Liver (tissue), 10 donors: ENCODE data around the gene SLC45A1. TPM values are rescaled to one million over a fixed set of nuclear protein-coding genes. Genes with fewer than 3 reads are reported as not detected.

Experiments used
- DNase-seq: peaks from one replicate; pipeline ENCODE4 v3.0.0-alpha.2; 2017; ENCODE audit warnings: low spot score
- H3K27ac ChIP-seq, 2 donors: one replicate each; pipeline ENCODE4 v1.7.0; 2013; ENCODE audit warnings: inconsistent platforms in 2 of 2, low read length in 2 of 2, control low read depth in 1 of 2, low read depth in 1 of 2, mild to moderate bottlenecking in 1 of 2
- H3K27me3 ChIP-seq, 4 donors: one replicate each; pipeline versions ENCODE4 v1.6.1 to v1.7.0; 2013; ENCODE audit warnings: low read length in 3 of 4, inconsistent platforms in 1 of 4, mild to moderate bottlenecking in 1 of 4, moderate library complexity in 1 of 4; ENCODE audit not compliant: control insufficient read depth in 4 of 4, insufficient read depth in 4 of 4
- H3K36me3 ChIP-seq, 4 donors: one replicate each; pipeline versions ENCODE4 v1.6.1 to v1.7.0; 2013; ENCODE audit warnings: low read length in 3 of 4, mild to moderate bottlenecking in 3 of 4, low read depth in 1 of 4, moderate library complexity in 1 of 4; ENCODE audit not compliant: control insufficient read depth in 4 of 4, insufficient read depth in 3 of 4
- H3K4me1 ChIP-seq, 4 donors: one replicate each; pipeline versions ENCODE4 v1.6.1 to v1.7.0; 2013; ENCODE audit warnings: low read length in 3 of 4, mild to moderate bottlenecking in 3 of 4, moderate library complexity in 1 of 4; ENCODE audit not compliant: control insufficient read depth in 4 of 4, insufficient read depth in 4 of 4
- H3K4me3 ChIP-seq, 3 donors: one replicate each; pipeline versions ENCODE4 v1.6.1 to v1.7.0; 2013; ENCODE audit warnings: low read length in 3 of 3, control low read depth in 1 of 3, low read depth in 1 of 3, mild to moderate bottlenecking in 1 of 3
- H3K9ac ChIP-seq, 2 donors: one replicate each; pipeline ENCODE4 v1.7.0; 2013; ENCODE audit warnings: low read length in 2 of 2, mild to moderate bottlenecking in 2 of 2, moderate library complexity in 2 of 2, control low read depth in 1 of 2, low read depth in 1 of 2
- H3K9me3 ChIP-seq, 4 donors: one replicate each; pipeline versions ENCODE4 v1.6.1 to v1.7.0; 2013; ENCODE audit warnings: low read length in 3 of 4; ENCODE audit not compliant: control insufficient read depth in 4 of 4
- ATF3 ChIP-seq: IDR thresholded peaks from 2 replicates; pipeline ENCODE4 v1.6.1; 2016; ENCODE audit warnings: antibody characterized with exemption
- CTCF ChIP-seq: fragments of 150-350 bp; IDR thresholded peaks from 2 replicates; pipeline ENCODE4 v1.5.1; 2017; ENCODE audit warnings: improper control_type of control experiment, low read depth, low read length; ENCODE audit not compliant: missing input control
- EGR1 ChIP-seq, 2 donors: IDR thresholded peaks; 2 replicates each; pipeline ENCODE4 v1.6.1; 2016 to 2018; ENCODE audit warnings: antibody characterized with exemption in 2 of 2, low read depth in 2 of 2
- FOXA1 ChIP-seq: IDR thresholded peaks from 2 replicates; pipeline ENCODE4 v1.6.1; 2016; ENCODE audit warnings: antibody characterized with exemption
- FOXA2 ChIP-seq: IDR thresholded peaks from 2 replicates; pipeline ENCODE4 v1.6.1; 2016; ENCODE audit warnings: antibody characterized with exemption
- GABPA ChIP-seq, 2 donors: IDR thresholded peaks in 1 of 2; conservative IDR thresholded peaks in 1 of 2; 2 replicates each; pipeline ENCODE4 v1.6.1; 2016; ENCODE audit warnings: antibody characterized with exemption in 2 of 2, mild to moderate bottlenecking in 1 of 2, moderate library complexity in 1 of 2
- HNF4A ChIP-seq, 2 donors: conservative IDR thresholded peaks; 2 replicates each; pipeline ENCODE4 v1.6.1; 2016; ENCODE audit warnings: antibody characterized with exemption in 2 of 2, mild to moderate bottlenecking in 2 of 2
- HNF4G ChIP-seq: IDR thresholded peaks from 2 replicates; pipeline ENCODE4 v1.6.1; 2016; ENCODE audit warnings: antibody characterized with exemption
- JUND ChIP-seq, 2 donors: IDR thresholded peaks; 2 replicates each; pipeline ENCODE4 v1.6.1; 2016; ENCODE audit warnings: antibody characterized with exemption in 2 of 2
- MAX ChIP-seq: IDR thresholded peaks from 2 replicates; pipeline ENCODE4 v1.6.1; 2016; ENCODE audit warnings: antibody characterized with exemption
- NR2F2 ChIP-seq: IDR thresholded peaks from 2 replicates; pipeline ENCODE4 v1.6.1; 2016; ENCODE audit warnings: antibody characterized with exemption
- RAD21 ChIP-seq, 2 donors: IDR thresholded peaks; 2 replicates each; pipeline ENCODE4 v1.6.1; 2016; ENCODE audit warnings: antibody characterized with exemption in 2 of 2, mild to moderate bottlenecking in 2 of 2
- REST ChIP-seq: IDR thresholded peaks from 2 replicates; pipeline ENCODE4 v1.6.1; 2016; ENCODE audit warnings: antibody characterized with exemption, mild to moderate bottlenecking
- RXRA ChIP-seq, 2 donors: IDR thresholded peaks; 2 replicates each; pipeline ENCODE4 v1.6.1; 2017 to 2018; ENCODE audit warnings: antibody characterized with exemption in 2 of 2, mild to moderate bottlenecking in 1 of 2
- SP1 ChIP-seq: IDR thresholded peaks from 2 replicates; pipeline ENCODE4 v1.6.1; 2018; ENCODE audit warnings: antibody characterized with exemption, mild to moderate bottlenecking
- TAF1 ChIP-seq: conservative IDR thresholded peaks from 2 replicates; pipeline ENCODE4 v1.6.1; 2016; ENCODE audit warnings: antibody characterized with exemption, mild to moderate bottlenecking
- YY1 ChIP-seq: IDR thresholded peaks from 2 replicates; pipeline ENCODE4 v1.6.1; 2016; ENCODE audit warnings: antibody characterized with exemption, mild to moderate bottlenecking
- ZBTB33 ChIP-seq: IDR thresholded peaks from 2 replicates; pipeline ENCODE4 v1.6.1; 2016; ENCODE audit warnings: antibody characterized with exemption
- WGBS: extraction: QIAGEN DNeasy Blood & Tissue Kit; methylation state at CpG from one replicate; pipeline ENCODE4 v1.1.7; 2013; 5-methylcytosine and 5-hydroxymethylcytosine counted together
- polyA plus RNA-seq, 2 donors: library from polyadenylated mRNA; stranded (reverse) in 1 of 2; unstranded in 1 of 2; fragments of 200-250 nt in 1 of 2; fragments of >200 nt in 1 of 2; fragmentation: Nextera tagmentation in 1 of 2; extraction: Ambion mirVana in 1 of 2; gene quantifications; one replicate each; pipeline versions ENCODE4 v1.2.1 to v1.2.3, GENCODE V29; 2013 to 2015
- small RNA-seq: library from RNA; depleted of rRNA; stranded (forward); fragments of <200 nt; gene quantifications from one replicate; pipeline ENCODE3, GENCODE V24; 2014
- total RNA-seq, 2 donors: library from RNA; depleted of rRNA; stranded (reverse); fragments of >200 nt; gene quantifications; one replicate each; pipeline ENCODE4 v1.2.3, GENCODE V29; 2014
- donor health status: healthy.
- donor health status: healthy.
- donor health status: healthy.
- donor health status: healthy.
- donor health status: healthy.

The SLC45A1 gene
- total and polyA plus RNA-seq, 4 donors = 0.08 to 0.29 (median 0.14) TPM; not detected in 1

- no peak overlapping the region for H3K4me3 ChIP-seq
- TF ChIP-seq GABPA (IDR thresholded peaks at IDR 0.05 in 1 of 2, conservative IDR thresholded peaks at IDR 0.05 in 1 of 2) = no peak
- no peak for TF ChIP-seq NR2F2
- no peak for TF ChIP-seq EGR1 (IDR thresholded peaks at IDR 0.05; ENCODE audit: low read depth in 2 of 2)
- TF ChIP-seq HNF4G = no peak
- TF ChIP-seq RAD21 (IDR thresholded peaks at IDR 0.05) = no peak
- TF ChIP-seq MAX = no peak
- TF ChIP-seq SP1 = no peak
- TF ChIP-seq ZBTB33 = no peak
- no peak for TF ChIP-seq FOXA1
- TF ChIP-seq CTCF = no peak
- TF ChIP-seq JUND (IDR thresholded peaks at IDR 0.05) = no peak
- TF ChIP-seq HNF4A (conservative IDR thresholded peaks at IDR 0.05) = no peak
- no peak for TF ChIP-seq RXRA (IDR thresholded peaks at IDR 0.05)
- TF ChIP-seq TAF1 = no peak
- no peak for TF ChIP-seq REST
- no peak for TF ChIP-seq YY1
- TF ChIP-seq FOXA2 = no peak
- no peak for TF ChIP-seq ATF3
- DNase-seq = no peak
- no peak overlapping the region for H3K27ac ChIP-seq
- H3K36me3 ChIP-seq = peaks cover 2 to 26% (median 13%) of the 10 kb centered on the region in 4 donors
- 75% methylated on average over 7 of the region's 7 CpGs for WGBS
- H3K9me3 ChIP-seq = no peaks in the 10 kb centered on the region
- H3K9ac ChIP-seq = no peak overlapping the region
- peaks cover 0 to 23% (median 17%) of the 10 kb centered on the region in 4 donors for H3K4me1 ChIP-seq
- no peaks in the 10 kb centered on the region for H3K27me3 ChIP-seq
Measured at GRCh38 chr1:8392522-8392921, 74.6 kb downstream of the SLC45A1 start.

Small RNA genes within 50 kb of the gene (small RNA-seq; reads per million reads assigned to genes)
- not detected for gene RF00019
- not detected for gene RNU6-991P
